ENCODE measurements around the gene SYPL1.

SYPL1 gene

GRCh38 chr7:106120500-106120899 lies 8.4 kb upstream of the SYPL1 start:
- TF ChIP-seq CTCF (IDR thresholded peaks at IDR 0.05; ENCODE audit: low read depth, low read length), result no peak
- no peak for DNase-seq (ENCODE audit: extremely low read depth, low read depth)

GRCh38 chr7:106119719-106120118 lies 7.6 kb upstream of the SYPL1 start:
- DNase-seq (ENCODE audit: extremely low read depth, low read depth), result no peak
- TF ChIP-seq CTCF (IDR thresholded peaks at IDR 0.05; ENCODE audit: low read depth, low read length), result no peak

- no peak for TF ChIP-seq CTCF (IDR thresholded peaks at IDR 0.05; ENCODE audit: low read depth, low read length)
- no peak for DNase-seq (ENCODE audit: extremely low read depth, low read depth)
Measured at GRCh38 chr7:106117786-106118544, 5.9 kb upstream of the SYPL1 start.

GRCh38 chr7:106116161-106116704 lies 4.1 kb upstream of the SYPL1 start:
- TF ChIP-seq CTCF (IDR thresholded peaks at IDR 0.05; ENCODE audit: low read depth, low read length), result no peak
- no peak for DNase-seq (ENCODE audit: extremely low read depth, low read depth)

- no peak for DNase-seq (ENCODE audit: extremely low read depth, low read depth)
- TF ChIP-seq CTCF (IDR thresholded peaks at IDR 0.05; ENCODE audit: low read depth, low read length), result no peak
Measured at GRCh38 chr7:106114716-106115383, 2.7 kb upstream of the SYPL1 start.

GRCh38 chr7:106112972-106113421 lies 885 bp upstream of the SYPL1 start:
- DNase-seq (ENCODE audit: extremely low read depth, low read depth), result no peak
- no peak for TF ChIP-seq CTCF (IDR thresholded peaks at IDR 0.05; ENCODE audit: low read depth, low read length)

GRCh38 chr7:106111655-106112117 lies 426 bp downstream of the SYPL1 start:
- no peak for TF ChIP-seq CTCF (IDR thresholded peaks at IDR 0.05; ENCODE audit: low read depth, low read length)
- DNase-seq (ENCODE audit: extremely low read depth, low read depth), result peak; percentile 36

All from AG09319 (cell line).